EH (cell line): ENCODE results near the gene OLFM2.
"Not testable (repeated sequence)": the region's sequence is repeated elsewhere in the genome, so short reads cannot be mapped to it uniquely, and the experiment has no call there.

Source experiments
- DNase-seq: peaks from one replicate; pipeline ENCODE4 v3.0.0-alpha.2; 2015; ENCODE audit warnings: low read depth

Gene OLFM2

DNA sequence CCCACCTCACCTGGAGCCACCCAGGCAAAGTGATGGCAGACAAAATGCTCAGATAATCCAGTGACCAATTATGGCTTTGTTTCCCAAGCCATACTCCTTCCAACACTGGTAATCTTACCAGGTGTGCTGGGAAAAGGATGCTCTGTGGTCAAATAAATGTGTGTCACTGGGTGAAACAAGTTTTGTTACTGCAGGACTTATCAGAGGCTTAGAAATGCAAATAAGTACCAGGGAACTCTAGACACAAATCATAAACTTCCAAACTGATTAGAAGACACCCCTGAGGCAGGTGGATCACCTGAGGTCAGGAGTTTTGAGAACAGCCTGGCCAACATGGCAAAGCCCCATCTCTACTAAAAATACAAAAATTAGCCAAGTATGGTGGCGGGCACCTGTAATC, 74.8 kb downstream of the OLFM2 start:
- no peak for DNase-seq

DNA sequence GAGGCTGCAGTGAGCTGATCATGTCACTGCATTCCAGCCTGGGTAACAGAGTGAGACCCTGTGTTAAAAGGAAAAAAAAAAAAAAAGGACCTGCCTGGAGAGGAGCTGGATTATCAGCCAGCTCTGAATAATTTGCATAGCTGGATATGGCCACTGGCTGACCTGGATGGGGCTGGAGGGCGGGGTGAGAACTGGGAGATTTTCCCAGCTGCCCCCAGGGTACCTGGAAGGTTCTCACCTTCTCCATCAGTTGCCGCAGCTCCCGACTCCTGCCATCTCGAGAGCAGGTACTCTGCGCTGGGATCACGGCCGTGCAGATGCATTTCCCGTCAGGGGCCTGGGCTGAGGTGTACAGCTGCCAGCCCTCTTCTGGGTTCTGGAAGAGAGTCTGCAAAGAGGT, 75.9 kb downstream of the OLFM2 start:
- DNase-seq = no peak

DNA sequence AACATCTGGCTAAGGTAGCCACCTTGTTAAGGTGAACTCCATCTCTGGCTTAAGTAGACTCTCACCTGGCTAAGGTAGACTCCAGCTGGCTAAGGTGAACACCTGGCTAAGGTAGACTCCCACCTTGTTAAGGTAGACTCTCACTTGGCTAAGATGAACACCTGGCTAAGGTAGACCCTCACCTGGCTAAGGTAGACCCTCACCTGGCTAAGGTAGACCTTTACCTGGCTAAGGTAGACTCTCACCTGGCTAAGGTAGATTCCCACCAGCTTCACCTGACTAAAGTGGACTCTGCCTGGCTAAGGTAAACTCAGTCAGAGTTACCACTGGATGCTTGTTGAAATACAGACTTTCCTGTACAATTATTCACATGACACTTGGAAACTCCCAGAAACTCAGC, 77.5 kb downstream of the OLFM2 start:
- no peak for DNase-seq

DNA sequence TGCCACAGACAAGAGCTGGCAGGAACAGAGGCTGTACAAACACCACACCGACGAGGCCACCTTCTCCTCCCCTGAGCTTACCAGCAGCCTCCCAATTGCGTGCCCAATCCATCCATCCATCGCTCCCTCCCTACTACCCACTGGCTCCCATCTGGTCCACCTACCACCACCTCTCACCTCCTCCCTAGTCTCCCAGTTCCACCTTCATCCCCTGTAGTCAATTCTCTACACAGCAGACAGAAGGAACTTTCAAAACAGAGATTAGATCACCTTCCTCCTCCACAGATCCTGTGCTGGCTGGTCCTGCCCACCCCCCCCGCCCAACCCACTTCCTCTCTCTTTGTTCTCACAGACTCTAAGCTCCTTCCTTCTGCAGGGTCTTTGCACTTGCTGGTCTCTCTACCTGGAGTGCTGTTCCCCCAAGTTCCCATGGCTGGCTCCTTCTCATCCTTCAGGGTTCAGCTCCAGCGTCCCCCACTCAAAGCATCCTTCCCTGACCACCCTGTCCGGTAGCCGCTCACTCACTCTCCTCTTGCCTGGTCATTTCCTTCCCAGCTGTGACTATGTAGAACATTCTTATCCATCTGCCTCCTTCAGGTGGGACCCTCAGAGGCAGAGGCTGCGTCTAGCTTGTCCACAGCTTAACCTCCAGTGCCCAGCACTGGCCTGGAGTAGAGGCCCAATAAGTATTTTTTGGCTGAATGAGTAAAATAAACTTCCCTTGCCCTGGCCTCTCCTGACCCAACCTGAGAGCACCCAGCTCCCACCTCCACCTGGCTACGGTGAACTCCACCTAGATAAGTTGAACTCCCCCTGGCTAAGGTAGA, 78.2 kb downstream of the OLFM2 start:
- DNase-seq = no peak

DNA sequence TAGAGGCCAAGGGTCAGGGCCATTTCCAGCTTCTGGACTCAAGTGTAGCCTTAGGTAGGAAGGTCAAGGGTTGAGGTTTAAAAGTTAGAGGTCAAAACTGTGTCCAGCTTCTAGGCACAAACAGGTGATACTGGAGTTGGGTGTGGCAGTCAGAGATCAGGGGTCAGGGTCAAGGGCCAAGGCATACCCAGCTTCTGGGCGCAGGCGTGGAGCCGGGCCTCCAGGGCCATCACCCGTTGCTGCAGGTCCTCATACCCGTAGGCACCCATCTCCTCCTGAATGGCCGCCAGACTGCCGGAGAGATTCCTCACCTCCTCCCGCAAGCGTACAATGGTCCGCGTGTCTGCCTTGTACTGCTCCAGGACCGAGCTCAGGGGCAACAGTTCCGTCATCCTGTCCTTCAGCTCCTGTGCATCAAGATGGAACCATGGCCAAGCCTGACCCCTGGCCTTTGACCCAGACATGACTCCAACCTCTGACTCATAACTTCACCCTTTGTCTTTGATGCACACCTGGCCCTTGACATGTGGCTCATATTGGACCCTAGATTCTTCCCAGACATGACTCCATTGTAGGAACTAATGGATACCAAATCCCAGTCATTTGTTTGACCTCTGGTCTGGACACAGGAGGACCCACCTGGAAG, 79.1 kb downstream of the OLFM2 start:
- DNase-seq = no peak

- no peak for DNase-seq
Observed at GRCh38 chr19:9856609-9857008, 79.7 kb downstream of the OLFM2 start.

GRCh38 chr19:9854282-9854846, 82.0 kb downstream of the OLFM2 start:
- no peak for DNase-seq

DNA sequence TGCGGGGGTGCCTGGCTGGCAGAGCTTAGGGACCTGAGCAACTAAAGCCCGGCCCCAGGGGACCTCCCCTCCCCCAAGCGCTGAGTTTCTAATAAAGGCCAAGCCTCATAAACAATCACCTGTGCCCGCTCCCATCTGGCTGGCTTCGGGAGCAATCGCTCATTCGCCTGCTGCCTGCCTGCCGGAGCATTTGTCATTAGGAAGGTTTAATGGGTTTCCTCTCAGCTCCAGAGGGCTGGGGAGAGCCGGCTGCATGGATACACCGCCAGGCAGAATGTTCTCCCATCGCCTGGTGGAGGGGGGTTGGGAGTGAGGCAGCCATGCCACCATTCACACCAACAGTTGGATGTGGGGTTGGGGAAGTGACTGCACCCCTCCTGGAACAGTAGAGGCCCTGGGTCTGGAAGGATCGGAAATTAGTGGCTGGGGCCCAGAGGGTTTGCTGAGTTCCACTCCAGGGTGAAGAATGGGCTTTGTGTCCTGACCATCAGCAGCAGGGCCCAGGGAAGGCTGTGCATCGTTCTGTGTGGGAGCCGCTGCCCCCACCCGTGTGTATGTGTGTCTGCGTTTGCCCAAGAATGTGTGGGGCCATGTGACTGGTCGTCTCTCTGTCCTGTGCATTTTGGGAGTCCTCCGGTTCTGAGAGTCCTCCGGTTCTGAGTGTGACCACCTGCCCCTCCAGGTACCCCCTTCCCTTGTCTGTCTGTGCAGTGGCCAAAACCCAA, 85.9 kb downstream of the OLFM2 start:
- no peak for DNase-seq

DNA sequence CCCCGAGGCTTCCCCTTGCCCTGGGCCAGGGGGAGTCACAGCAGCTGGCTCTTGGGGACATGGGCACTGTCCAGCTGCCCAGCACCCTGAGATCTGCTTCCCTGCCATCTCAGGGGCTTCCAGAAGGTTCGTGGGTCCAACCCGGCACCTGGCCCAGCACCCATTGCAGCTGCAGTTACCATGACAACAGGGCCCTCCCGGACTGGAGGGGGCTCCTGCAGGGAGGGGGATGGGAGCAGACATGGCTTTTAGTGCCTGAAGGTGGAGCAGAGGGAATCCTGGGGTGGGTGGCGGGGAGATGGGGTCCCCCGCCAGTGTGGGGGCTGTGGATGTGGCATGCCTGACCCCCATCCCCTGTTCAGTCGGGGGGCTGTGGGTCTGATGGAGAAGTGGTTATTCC, 86.5 kb downstream of the OLFM2 start:
- no peak for DNase-seq

GRCh38 chr19:9848762-9849161, 87.6 kb downstream of the OLFM2 start:
- DNase-seq = no peak

DNA sequence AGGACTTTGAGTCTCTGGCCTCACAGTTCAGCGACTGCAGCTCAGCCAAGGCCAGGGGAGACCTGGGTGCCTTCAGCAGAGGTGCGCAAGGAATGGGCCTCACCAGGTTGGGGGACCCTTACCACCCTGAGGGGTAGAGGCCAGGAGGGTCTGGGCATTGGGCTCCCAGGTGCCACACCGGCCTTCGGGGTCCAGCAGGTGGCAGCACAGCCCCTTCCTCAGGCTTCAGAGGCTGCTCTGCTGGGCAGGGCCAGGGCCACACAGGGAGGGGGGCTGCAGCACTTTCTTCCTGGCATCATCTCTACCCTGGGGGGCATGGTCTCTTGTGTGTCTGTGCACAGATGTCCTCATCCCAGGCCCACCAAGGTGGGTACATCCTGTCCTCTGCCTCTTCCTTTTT, 88.3 kb downstream of the OLFM2 start:
- DNase-seq = no peak

DNA sequence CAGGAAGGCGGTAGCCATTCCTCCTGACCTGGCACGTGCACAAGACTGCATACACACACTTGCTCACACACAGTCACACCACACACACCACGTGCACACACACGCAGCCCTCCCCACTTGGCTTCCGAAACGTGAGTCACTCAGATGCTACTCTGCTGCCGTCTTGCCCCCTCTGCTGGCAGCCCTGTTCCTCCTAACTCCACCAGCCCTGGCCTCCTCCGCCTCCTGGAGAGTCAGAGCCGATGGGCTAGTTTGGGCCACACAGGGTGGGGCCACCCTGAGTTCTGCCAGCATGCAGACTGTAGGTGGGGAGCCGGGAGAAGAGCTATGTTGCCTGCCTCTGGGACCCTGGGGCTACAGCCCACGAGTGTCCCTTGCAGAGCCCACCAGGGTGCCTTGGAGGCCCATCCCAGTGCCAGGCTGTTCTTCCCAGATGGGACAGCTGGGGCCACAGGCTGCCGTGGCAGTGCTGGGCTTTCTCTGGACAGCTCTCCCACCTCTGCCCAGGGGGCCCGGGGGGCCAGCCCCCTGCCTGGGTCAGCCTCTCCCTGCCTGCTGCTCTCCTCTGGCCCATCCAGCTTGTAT, 89.1 kb downstream of the OLFM2 start:
- DNase-seq = peak; percentile 94

- not testable (repeated sequence) for DNase-seq
Observed at GRCh38 chr19:9843626-9844273, 92.6 kb downstream of the OLFM2 start.

GRCh38 chr19:9842834-9843625, 93.3 kb downstream of the OLFM2 start:
- no peak for DNase-seq

- peak; percentile 16 for DNase-seq
Observed at GRCh38 chr19:9839415-9839814, 96.9 kb downstream of the OLFM2 start.

DNA sequence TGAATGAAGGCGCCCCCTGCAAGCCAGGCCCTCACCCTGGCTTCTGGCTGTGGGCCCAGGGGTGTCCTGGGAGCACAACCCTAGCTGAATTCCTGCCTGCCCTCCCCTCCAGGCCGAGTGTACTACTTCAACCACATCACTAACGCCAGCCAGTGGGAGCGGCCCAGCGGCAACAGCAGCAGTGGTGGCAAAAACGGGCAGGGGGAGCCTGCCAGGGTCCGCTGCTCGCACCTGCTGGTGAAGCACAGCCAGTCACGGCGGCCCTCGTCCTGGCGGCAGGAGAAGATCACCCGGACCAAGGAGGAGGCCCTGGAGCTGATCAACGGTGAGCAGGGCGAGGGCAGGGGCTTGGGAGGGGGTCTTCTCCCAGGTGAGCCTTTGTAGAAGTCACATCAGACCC, 98.0 kb downstream of the OLFM2 start:
- DNase-seq = no peak

DNA sequence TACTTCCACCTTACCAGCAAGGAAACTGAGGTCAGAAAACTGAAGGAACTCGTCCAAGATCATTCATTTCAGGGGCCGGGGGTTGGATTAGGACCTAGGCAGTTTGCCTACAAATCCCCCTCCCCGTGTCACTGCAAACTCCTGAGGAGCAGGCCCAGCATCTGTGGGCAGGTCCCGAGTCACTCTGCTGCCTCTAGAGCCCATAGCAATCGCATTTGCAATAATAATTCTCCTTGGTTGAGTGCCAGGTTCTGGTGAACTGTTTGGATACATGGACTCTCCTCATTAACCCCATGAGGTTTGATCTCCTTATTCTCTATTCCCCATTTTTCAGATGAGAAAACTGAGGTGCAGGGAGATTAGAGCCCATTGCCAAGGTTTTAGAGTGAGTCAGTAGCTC, 100.3 kb downstream of the OLFM2 start:
- DNase-seq = peak; percentile 64

- no peak for DNase-seq
Observed at GRCh38 chr19:9835507-9835949, 100.8 kb downstream of the OLFM2 start.

- peak; percentile 99 for DNase-seq
Observed at GRCh38 chr19:9834726-9835506, 101.4 kb downstream of the OLFM2 start, which contains the start of gene PIN1. Gene PIN1 (plus strand): TSS chr19:9835318. CDS start chr19:9835345, 27 bp downstream.

DNA sequence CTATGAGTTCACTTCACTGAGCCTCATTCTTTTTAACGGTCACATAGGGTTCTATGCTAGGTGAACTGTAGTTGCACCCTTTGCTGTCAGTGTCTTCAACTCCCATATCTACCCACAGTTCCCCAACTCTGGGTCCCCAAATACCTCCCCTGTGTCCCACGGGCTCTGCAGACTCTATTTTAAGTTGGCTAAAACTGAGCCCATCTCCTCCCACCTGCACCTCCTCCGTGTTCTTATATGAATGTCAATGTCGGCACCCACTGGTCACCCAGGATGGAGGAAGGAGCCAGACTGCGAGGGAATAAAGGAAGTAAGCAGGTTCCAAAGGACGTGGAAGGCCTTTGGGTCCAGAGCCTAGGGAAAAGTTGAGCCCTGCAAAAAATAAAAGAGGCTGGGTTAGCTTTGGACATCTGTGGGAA, 102.0 kb downstream of the OLFM2 start:
- DNase-seq = no peak
